Muscle of arm (tissue), 14 donors: ENCODE data around the gene MYO7A. TPM values are rescaled to one million over a fixed set of nuclear protein-coding genes. Genes with fewer than 3 reads are reported as not detected.

Experiments used
- DNase-seq: peaks from one replicate; pipeline ENCODE4 v3.0.0-alpha.2; 2013
- long read RNA-seq, 11 donors: transcript quantifications; one replicate each; lab custom pipeline, GENCODE V29; 2026
- polyA plus RNA-seq, 12 donors: library from polyadenylated mRNA; unstranded; fragments of 120-200 nt; gene quantifications; one replicate each; pipeline ENCODE4 v1.2.1, GENCODE V29; 2013; ENCODE audit not compliant: insufficient read length in 12 of 12

The MYO7A gene
- 10 to 100 TPM in 1 of 12 donors, 1 to 10 TPM in 10, not detected in 1; 2.0 to 15.0 (median 4.2) TPM for polyA plus RNA-seq
- long read RNA-seq, donor 1, result 0 reads
- long read RNA-seq, donor 2, result 0 reads
- long read RNA-seq, donor 3, result 0 reads
- long read RNA-seq, donor 4, result 0 reads
- long read RNA-seq, donor 5, result 0 reads
- long read RNA-seq, donor 6, result 0 reads
- long read RNA-seq, donor 7, result 0 reads
- long read RNA-seq, donor 8, result 0 reads
- long read RNA-seq, donor 9, result 0 reads
- long read RNA-seq, donor 10, result 0 reads
- long read RNA-seq, donor 11, result 0 reads

DNA sequence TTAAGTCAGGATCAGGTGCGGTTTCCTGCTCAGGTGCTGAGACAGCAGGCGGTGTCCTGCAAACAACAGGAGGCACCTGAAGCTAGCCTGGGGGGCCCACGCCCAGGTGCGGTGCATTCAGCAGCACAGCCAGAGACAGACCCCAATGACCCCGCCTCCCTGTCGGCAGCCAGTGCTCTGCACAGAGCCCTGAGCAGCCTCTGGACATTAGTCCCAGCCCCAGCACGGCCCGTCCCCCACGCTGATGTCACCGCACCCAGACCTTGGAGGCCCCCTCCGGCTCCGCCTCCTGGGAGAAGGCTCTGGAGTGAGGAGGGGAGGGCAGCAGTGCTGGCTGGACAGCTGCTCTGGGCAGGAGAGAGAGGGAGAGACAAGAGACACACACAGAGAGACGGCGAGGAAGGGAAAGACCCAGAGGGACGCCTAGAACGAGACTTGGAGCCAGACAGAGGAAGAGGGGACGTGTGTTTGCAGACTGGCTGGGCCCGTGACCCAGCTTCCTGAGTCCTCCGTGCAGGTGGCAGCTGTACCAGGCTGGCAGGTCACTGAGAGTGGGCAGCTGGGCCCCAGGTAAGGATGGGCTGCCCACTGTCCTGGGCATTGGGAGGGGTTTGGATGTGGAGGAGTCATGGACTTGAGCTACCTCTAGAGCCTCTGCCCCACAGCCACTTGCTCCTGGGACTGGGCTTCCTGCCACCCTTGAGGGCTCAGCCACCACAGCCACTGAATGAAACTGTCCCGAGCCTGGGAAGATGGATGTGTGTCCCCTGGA, at the start of gene MYO7A:
MYO7A (plus strand) TSS at position 327 of the 772 bp plus-strand sequence. CDS start 2,389 bp downstream, outside the sequence.
- peak; percentile 27 for DNase-seq

DNA sequence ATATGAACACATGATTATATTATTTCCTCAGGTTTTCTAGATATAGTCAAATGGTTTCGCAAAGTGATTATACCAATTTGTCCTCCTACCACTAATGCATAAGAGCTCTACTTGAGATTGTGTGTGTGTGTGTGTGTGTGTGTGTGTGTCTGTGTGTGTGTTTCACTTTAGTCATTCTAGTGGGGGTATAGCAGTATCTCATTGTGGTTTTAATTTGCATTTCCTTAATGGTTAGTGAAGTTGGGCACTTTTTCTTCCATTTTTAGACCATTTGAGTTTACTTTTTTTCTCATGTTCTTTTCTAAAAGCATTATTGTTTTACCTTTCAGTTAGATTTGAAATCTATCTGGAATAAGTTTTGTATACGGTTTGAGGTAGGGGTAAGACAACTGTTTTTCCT, 48.4 kb upstream of the MYO7A start:
- no peak for DNase-seq

GRCh38 chr11:77080643-77081210, 47.3 kb upstream of the MYO7A start:
- no peak for DNase-seq

DNA sequence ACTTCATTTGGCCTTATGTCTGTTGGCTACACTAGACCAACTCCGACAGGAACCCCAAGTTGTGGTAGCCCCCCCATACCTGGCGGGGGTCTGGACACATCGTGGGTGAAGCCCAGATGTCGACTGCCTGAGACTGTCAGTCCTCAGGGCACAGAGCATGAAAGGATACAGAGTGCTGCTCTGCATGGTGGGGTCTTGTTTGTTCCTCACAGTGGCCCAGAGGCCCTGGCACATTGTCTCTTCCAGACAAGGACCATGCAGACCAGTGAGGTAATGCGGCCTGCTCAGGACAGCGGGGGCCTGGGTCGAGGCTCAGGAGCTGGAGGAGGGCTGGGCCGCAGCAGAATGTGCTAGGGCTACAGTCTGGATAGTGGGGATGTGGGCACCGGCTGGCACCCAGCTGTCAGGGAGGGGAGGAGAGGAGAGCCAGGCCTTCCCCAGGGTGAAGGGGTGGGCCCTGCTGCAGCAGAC, 46.6 kb upstream of the MYO7A start:
- no peak for DNase-seq

DNA sequence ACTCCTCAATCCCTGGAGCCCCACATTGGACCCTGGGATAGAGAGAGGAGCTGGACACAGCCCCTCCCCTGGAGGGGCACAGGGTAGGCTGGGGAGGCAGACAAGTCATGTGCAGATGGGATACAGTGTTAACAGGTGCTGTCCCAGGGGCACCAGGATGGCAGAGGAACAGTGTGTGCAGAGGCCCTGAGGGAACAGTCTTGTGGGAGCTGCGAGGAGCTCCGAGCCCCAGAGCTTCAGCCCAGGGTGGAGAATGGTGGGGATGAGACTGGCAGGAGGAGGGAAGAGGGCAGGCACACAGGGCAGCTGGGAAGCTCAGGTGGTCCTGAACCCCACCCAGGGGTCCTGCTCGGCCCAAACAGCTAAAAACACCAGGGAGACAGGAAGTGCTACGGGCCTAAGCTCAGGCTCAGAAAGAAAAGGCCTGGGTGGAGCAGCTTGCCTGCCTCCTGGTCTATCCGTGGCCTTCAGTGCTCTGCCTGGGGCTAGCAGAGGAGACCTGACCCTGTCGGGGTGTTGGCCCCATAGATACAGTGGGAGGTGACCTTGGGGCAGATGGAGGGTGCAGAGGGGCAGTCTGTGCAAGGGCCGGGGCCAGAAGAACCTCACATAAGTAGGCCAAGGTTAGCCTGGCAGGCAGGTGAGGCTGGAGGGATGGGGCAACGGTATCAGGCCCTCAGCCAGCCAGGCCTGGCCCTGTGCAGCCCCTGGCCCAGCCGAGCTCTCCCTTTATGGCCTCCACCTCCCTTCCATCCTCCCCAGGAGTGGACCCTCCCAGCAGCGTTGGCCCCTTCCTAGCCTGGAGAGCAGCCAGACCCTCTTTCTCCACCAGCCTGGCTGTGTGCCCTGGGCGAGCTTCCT, 45.8 kb upstream of the MYO7A start:
- DNase-seq, result no peak

DNA sequence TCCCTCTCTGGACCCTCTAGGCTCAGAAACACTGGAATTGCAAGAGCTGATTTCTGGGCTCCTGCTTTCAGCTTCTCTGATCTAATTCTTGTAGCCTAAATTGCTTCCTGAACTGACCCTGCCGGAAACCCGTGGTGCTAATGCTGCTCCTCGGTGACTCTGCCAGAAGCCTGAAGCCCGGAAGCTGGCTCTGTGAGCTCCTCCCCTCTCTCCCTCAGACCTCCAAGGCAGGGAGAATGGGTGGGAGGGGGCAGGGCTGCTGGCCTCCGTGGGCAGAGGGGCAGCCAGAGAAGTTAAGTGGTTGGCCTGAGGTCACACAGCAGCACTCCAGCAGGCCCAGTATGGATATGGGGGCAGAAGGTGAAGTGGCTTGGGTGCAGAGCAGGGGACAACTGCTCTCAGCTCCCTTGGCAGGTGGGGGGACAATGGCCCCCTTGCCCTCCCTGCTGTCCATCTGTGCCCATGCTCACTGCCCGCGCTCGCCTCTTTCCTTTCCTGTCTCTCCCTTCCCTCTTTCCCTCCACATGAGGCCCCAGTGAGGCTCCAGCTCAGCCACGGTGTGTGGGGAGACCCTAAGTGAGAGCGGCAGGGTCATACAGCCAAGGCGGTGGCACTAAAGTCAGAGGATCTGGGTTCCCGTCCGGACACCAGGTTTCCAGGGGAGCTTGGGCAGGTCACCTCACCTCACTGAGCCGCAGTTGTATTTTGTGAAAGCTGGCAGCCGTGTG, 45.0 kb upstream of the MYO7A start:
- DNase-seq, result peak; percentile 38

DNA sequence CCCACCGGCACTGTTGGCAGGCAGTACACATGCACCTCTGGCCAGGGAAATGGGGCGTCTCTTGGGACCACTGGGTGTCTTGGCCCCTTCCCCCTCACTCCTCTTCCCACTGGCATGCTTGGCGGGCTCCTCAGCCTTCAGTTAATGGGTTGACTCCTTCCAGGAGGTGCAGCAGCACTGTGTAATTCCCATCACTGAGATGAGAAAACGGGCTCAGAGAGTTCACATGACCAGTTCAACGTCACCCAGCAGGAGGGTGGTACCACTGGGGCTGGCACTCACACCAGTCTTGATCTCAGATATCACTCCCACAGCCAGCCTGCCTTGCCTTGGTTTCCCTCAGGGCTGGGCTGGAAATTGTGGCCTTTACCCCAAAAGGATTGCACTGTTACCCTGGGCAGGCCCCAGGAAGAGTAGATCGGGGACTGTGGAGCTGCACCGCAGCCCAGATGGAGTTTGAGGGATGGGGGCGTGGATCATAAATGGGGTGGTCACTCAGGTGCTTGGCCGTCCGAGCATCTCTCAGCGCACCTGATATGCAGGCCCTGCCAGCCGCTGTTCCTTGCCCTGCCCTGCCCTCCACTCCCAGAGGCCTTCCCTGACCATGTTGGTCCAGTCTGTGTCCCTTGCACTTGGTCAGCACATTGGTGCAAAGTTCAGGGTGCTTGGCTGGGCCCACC, 44.3 kb upstream of the MYO7A start:
- no peak for DNase-seq

GRCh38 chr11:77084581-77085191, 43.4 kb upstream of the MYO7A start:
- no peak for DNase-seq

DNA sequence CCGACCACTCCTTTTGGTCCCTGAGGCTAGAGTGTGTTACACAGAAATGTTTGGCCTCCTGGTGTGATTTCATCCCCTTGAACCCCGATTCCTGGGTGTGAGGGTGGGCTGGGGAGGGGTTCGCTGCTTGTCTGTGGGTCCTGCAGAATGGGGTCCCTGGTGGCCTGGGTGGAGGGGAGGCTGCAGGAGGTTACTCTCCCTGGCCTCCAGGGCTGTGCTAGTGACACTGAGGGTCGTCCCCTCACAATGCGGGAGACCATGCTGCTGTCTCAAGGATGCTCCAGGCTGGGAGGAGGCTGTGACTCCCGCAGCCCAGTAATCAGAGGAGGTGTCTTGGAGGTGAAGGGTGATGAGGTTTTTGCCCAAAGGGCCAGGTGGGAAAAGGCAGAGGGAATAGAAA, 42.4 kb upstream of the MYO7A start:
- no peak for DNase-seq

DNA sequence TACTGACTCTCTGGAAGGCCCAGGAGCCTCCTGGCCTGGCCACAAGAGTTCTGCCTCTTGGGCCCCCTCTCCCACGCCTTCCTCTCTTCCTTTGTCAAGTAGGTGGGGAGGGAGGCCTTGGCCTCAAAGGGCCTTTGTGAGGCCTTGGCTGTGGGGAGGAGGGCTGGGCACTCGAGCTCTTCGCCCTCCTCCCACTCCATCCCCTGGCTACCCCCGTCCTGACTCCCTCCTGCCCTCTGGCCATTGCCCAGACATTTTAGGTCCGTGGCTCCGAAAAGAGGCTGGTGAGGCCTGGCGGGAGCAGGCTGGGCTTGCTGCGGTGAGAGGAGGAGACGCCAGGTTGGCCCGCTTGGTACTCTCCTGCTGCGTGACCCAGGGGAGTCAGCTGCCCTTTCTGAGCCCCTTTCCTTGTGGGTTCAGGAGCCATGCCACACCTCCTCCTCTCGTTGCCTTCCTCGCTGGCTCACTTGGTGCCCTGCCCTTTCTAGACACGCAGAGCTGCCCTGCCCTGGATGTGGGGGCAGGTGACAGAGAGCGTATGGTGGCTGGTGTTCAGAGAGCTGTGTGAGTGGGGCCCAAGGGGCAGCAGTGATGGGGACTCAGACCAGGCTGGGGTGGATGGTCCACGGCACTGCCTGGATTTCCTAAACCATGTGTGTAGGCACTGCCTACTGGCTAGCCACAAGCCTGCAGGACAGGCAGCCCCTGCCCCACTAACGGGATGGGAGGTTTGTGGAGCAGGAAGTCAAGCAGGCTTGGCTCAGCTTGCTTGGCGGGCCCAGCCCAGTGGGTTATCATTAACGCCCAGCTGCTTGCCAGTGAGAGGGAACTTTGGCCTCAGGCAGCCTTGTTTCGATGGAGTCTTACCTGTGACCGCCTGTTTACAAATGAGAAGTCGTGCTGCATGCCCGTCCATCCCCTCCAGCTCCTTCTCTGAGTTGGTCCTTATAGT, 41.2 kb upstream of the MYO7A start:
- no peak for DNase-seq

DNA sequence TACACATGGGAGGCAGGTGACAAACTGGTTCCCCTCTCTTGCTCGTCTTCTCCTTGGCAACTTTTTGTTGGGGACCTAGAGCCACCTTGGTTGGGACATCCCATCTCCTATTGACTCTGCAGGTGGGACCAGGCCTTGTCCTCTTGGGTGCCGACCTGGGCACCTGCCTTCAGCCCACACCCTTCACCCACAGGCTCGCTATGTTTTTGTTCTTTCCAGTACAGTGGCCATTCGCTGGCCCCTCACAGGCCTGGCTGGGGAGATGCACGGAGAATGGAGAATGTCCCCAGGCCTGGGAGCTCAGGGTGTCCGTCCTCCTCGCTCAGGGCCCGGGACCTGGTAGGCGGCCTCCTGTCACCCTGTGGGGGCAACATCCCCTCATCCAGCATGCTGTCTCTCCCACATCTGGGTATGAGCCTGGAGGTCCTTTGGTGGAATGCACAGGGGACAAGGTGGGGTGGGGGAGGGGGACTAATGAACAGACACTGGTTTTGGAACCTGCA, 40.3 kb upstream of the MYO7A start:
- no peak for DNase-seq

DNA sequence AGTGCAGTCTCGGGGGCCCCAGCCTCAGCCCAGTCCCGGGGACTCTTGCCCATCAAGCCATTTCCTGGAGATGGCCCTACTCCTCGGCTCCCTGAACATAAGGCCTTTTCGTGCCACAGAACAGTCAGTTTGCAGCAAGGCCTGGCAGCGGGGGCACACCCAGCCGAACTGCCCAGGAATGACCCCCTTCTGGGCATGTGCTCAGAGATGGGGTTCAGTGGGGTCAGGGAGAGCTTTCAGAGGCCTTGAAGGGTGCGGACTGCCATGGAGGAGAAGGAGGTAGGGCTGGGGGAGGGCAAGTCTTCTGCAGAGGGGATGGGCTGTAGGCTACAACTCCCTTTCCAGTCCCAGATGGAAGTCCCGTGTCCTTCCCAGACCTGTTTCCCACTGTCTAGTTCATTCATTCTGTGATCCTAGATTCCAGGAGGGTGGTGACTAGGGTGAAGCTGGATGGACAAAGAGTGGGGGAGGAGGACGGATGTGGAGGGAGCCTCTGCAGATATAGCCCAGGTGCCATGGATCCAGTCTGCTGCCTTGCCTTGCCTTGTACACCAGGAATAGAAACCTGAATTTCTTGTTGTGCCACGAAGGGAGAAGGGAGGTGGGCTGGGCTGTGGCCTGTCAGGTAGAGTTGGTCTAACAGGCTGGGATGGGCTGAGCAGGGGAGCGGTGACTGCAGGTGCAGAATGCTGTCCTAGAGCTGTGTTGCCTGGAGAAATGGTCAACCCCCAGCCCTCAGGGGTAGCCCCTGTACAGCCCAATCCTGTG, 39.6 kb upstream of the MYO7A start:
- no peak for DNase-seq

GRCh38 chr11:77089004-77089545, 39.0 kb upstream of the MYO7A start:
- DNase-seq, result no peak

GRCh38 chr11:77090046-77090372, 38.0 kb upstream of the MYO7A start:
- DNase-seq, result no peak

GRCh38 chr11:77090373-77091111, 37.5 kb upstream of the MYO7A start:
- no peak for DNase-seq

DNA sequence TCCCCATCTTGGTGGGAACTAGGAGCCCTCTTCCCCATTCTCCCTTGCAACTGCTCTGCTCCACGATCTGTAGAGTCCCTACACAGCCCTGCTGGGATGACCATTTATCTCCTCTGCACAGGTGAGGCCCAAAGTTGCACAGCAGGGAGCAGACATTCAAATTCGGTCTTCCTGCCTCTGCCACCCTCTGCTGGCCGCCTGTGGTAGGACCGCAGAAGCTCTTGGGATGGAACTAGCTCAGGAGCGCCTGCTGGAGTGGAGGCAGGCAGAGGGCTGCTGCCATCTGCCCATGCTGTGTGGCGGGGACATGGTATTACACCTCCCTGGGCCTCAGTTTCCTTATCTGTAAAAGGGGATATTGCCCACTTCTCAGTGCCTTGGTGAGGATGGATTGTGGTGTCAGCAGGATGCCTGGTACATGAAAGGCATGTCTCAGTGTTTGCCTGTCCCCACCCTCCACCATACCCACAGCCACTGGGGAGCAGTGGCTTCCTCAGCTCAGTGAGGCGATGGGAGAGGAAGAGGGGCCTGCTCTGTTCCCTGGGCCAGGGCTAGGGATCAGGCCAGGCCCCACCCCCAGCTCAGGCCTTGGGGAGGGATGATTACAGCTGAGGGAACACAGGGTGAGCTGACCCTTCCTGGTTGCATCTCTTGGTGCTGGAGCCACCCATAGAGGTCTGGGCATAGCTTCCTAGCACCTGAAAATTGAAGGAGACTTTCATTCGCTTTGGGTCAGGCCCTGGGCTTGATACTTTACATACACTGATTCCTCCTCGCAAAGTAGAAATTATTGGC, 36.7 kb upstream of the MYO7A start:
- peak; percentile 68 for DNase-seq
